Mesenchymal stem cell (in vitro differentiated cells and primary cell): Measurements from ENCODE around the gene DAGLA.

Experiments used
- DNase-seq: peaks from one replicate; pipeline ENCODE4 v3.0.0-alpha.2; 2013
- H2AFZ ChIP-seq: one replicate; pipeline ENCODE4 v1.6.1; 2013; ENCODE audit warnings: low read depth, mild to moderate bottlenecking, control low read depth, inconsistent platforms, low read length, moderate library complexity
- H2AK5ac ChIP-seq: 2 replicates; pipeline ENCODE4 v1.6.1; 2013; ENCODE audit warnings: low read length, moderate library complexity, mild to moderate bottlenecking, inconsistent platforms; ENCODE audit not compliant: severe bottlenecking
- H2BK120ac ChIP-seq: one replicate; pipeline ENCODE4 v1.6.1; 2013; ENCODE audit warnings: low read depth, mild to moderate bottlenecking, inconsistent platforms, low read length, moderate library complexity
- H2BK12ac ChIP-seq, 2 experiments: one replicate each; pipeline ENCODE4 v1.6.1; 2013; ENCODE audit warnings: inconsistent platforms in 2 of 2, low read length in 2 of 2, mild to moderate bottlenecking in 2 of 2, moderate library complexity in 2 of 2, control low read depth in 1 of 2
- H2BK15ac ChIP-seq: one replicate; pipeline ENCODE4 v1.6.1; 2013; ENCODE audit warnings: mild to moderate bottlenecking, low read depth, inconsistent platforms; ENCODE audit not compliant: poor library complexity, severe bottlenecking
- H2BK5ac ChIP-seq: 2 replicates; pipeline ENCODE4 v1.6.1; 2013; ENCODE audit warnings: low read depth, mild to moderate bottlenecking, low read length, control low read depth, inconsistent platforms; ENCODE audit not compliant: poor library complexity, severe bottlenecking
- H3K14ac ChIP-seq, 2 experiments: one replicate each; pipeline ENCODE4 v1.6.1; 2013; ENCODE audit warnings: inconsistent platforms in 2 of 2, low read length in 2 of 2, control low read depth in 1 of 2, mild to moderate bottlenecking in 1 of 2, moderate library complexity in 1 of 2
- H3K18ac ChIP-seq, 2 experiments: one replicate each; pipeline ENCODE4 v1.6.1; 2013; ENCODE audit warnings: inconsistent platforms in 2 of 2, low read length in 2 of 2, control low read depth in 1 of 2, low read depth in 1 of 2, mild to moderate bottlenecking in 1 of 2
- H3K23ac ChIP-seq, 2 experiments: one replicate each; pipeline ENCODE4 v1.6.1; 2013; ENCODE audit warnings: inconsistent platforms in 2 of 2, low read length in 2 of 2, mild to moderate bottlenecking in 2 of 2, moderate library complexity in 2 of 2, control low read depth in 1 of 2
- H3K27ac ChIP-seq: 2 replicates; pipeline ENCODE4 v1.5.1; 2013; ENCODE audit warnings: mild to moderate bottlenecking, moderate library complexity, low read length, control low read depth, inconsistent platforms; ENCODE audit not compliant: poor library complexity, severe bottlenecking
- H3K27me3 ChIP-seq, 2 experiments: 2 replicates each; pipeline versions ENCODE4 v1.6.1 to v1.7.0; 2013; ENCODE audit warnings: low read length in 2 of 2, mild to moderate bottlenecking in 2 of 2, moderate library complexity in 2 of 2, control low read depth in 1 of 2, inconsistent platforms in 1 of 2; ENCODE audit not compliant: control insufficient read depth in 1 of 2, insufficient read depth in 1 of 2
- H3K36me3 ChIP-seq, 2 experiments: 2 replicates each; pipeline versions ENCODE4 v1.6.1 to v1.7.0; 2013; ENCODE audit warnings: low read length in 2 of 2, control low read depth in 1 of 2, inconsistent platforms in 1 of 2, low read depth in 1 of 2, mild to moderate bottlenecking in 1 of 2; ENCODE audit not compliant: insufficient read depth in 2 of 2, control insufficient read depth in 1 of 2
- H3K4ac ChIP-seq, 2 experiments: one replicate each; pipeline ENCODE4 v1.6.1; 2013; ENCODE audit warnings: inconsistent platforms in 2 of 2, low read length in 2 of 2, mild to moderate bottlenecking in 2 of 2, moderate library complexity in 2 of 2, control low read depth in 1 of 2, low read depth in 1 of 2
- H3K4me1 ChIP-seq: 2 replicates; pipeline ENCODE4 v1.6.1; 2013; ENCODE audit warnings: low read depth, low read length, control low read depth; ENCODE audit not compliant: control insufficient read depth, insufficient read depth
- H3K4me2 ChIP-seq: 2 replicates; pipeline ENCODE4 v1.6.1; 2013; ENCODE audit warnings: low read length, mild to moderate bottlenecking, inconsistent platforms; ENCODE audit not compliant: poor library complexity, severe bottlenecking
- H3K4me3 ChIP-seq, 2 experiments: 2 replicates each; pipeline versions ENCODE4 v1.5.1 to v1.7.0; 2013; ENCODE audit warnings: low read length in 2 of 2, mild to moderate bottlenecking in 2 of 2, control low read depth in 1 of 2, low read depth in 1 of 2; ENCODE audit not compliant: insufficient read depth in 1 of 2
- H3K79me1 ChIP-seq: replicated peaks from 2 replicates; pipeline ENCODE4 v1.6.1; 2013; ENCODE audit warnings: mild to moderate bottlenecking, control low read depth, low read length, inconsistent platforms; ENCODE audit not compliant: poor library complexity, severe bottlenecking
- H3K9ac ChIP-seq: 2 replicates; pipeline ENCODE4 v1.7.0; 2013; ENCODE audit warnings: mild to moderate bottlenecking, low read length, moderate library complexity
- H3K9me3 ChIP-seq: 2 replicates; pipeline ENCODE4 v1.7.0; 2013; ENCODE audit warnings: mild to moderate bottlenecking, low read length; ENCODE audit not compliant: control insufficient read depth
- H4K8ac ChIP-seq: one replicate; pipeline ENCODE4 v1.6.1; 2013; ENCODE audit warnings: inconsistent platforms, mild to moderate bottlenecking, low read length, moderate library complexity
- H4K91ac ChIP-seq: one replicate; pipeline ENCODE4 v1.6.1; 2013; ENCODE audit warnings: mild to moderate bottlenecking, low read length, inconsistent platforms
- WGBS: methylation state at CpG from one replicate; pipeline ENCODE4 v1.1.7; 2013; ENCODE audit warnings: mixed read lengths; 5-methylcytosine and 5-hydroxymethylcytosine counted together

DAGLA gene

GRCh38 chr11:61707574-61707973 lies 27.4 kb downstream of the DAGLA start:
- H2BK120ac ChIP-seq: no peak overlapping the region
- no peak overlapping the region for H3K23ac ChIP-seq
- H3K27ac ChIP-seq: no peak overlapping the region
- no peak overlapping the region for H3K4me2 ChIP-seq
- no peak overlapping the region for H4K8ac ChIP-seq
- peaks cover 3% of the 10 kb centered on the region for H3K4me1 ChIP-seq
- H2AK5ac ChIP-seq: no peak overlapping the region
- no peak overlapping the region for H4K91ac ChIP-seq
- H3K4me3 ChIP-seq: no peak overlapping the region
- no peak for DNase-seq
- H3K9me3 ChIP-seq: no peaks in the 10 kb centered on the region
- 92% methylated on average over 9 of the region's 9 CpGs for WGBS
- H3K14ac ChIP-seq: no peak overlapping the region
- no peak overlapping the region for H2BK15ac ChIP-seq
- H3K9ac ChIP-seq: no peak overlapping the region
- H3K36me3 ChIP-seq: peaks cover 0 to 6% of the 10 kb centered on the region in 2 experiments
- H2AFZ ChIP-seq: no peak overlapping the region
- H3K27me3 ChIP-seq: no peaks in the 10 kb centered on the region
- H3K79me1 ChIP-seq: peaks cover 24% of the 10 kb centered on the region
- no peak overlapping the region for H2BK12ac ChIP-seq
- no peak overlapping the region for H3K18ac ChIP-seq
- no peak overlapping the region for H2BK5ac ChIP-seq
- H3K4ac ChIP-seq: no peak overlapping the region

- WGBS: 94% methylated on average over 7 of the region's 7 CpGs
- Histone ChIP-seq H2AK5ac (no peak overlapping the region), H3K4me2 (no peak overlapping the region), H4K8ac (no peak overlapping the region), H2BK12ac (no peak overlapping the region), H2BK5ac (no peak overlapping the region), H4K91ac (no peak overlapping the region), H2AFZ (no peak overlapping the region), H3K36me3 (peaks cover 0 to 6% of the 10 kb centered on the region in 2 experiments), H3K14ac (no peak overlapping the region), H3K4me3 (no peak overlapping the region), H3K27me3 (no peaks in the 10 kb centered on the region), H3K23ac (no peak overlapping the region), H2BK15ac (no peak overlapping the region), H2BK120ac (no peak overlapping the region), H3K79me1 (peaks cover 23% of the 10 kb centered on the region), H3K9me3 (no peaks in the 10 kb centered on the region), H3K18ac (no peak overlapping the region), H3K4ac (no peak overlapping the region), H3K27ac (no peak overlapping the region), H3K4me1 (peaks cover 7% of the 10 kb centered on the region), H3K9ac (no peak overlapping the region)
- no peak for DNase-seq
Measured at GRCh38 chr11:61709110-61709509, 28.9 kb downstream of the DAGLA start.

- no peak overlapping the region for H3K14ac ChIP-seq
- WGBS: 84% methylated on average over 7 of the region's 7 CpGs
- no peak overlapping the region for H2BK5ac ChIP-seq
- H3K36me3 ChIP-seq: peaks cover 0 to 6% of the 10 kb centered on the region in 2 experiments
- H3K4me3 ChIP-seq: no peak overlapping the region
- H2BK12ac ChIP-seq: no peak overlapping the region
- H4K8ac ChIP-seq: peak overlapping the region; percentile 62
- H3K4ac ChIP-seq: no peak overlapping the region
- peaks cover 23% of the 10 kb centered on the region for H3K79me1 ChIP-seq
- H3K27ac ChIP-seq: no peak overlapping the region
- H2AFZ ChIP-seq: no peak overlapping the region
- peaks cover 9% of the 10 kb centered on the region for H3K4me1 ChIP-seq
- no peak overlapping the region for H2BK120ac ChIP-seq
- no peak overlapping the region for H3K23ac ChIP-seq
- H3K9ac ChIP-seq: no peak overlapping the region
- H3K9me3 ChIP-seq: no peaks in the 10 kb centered on the region
- no peak overlapping the region for H2AK5ac ChIP-seq
- H3K27me3 ChIP-seq: no peaks in the 10 kb centered on the region
- no peak overlapping the region for H3K18ac ChIP-seq
- DNase-seq: no peak
- H3K4me2 ChIP-seq: no peak overlapping the region
- peak overlapping the region; percentile 47 for H4K91ac ChIP-seq
- H2BK15ac ChIP-seq: no peak overlapping the region
Measured at GRCh38 chr11:61709572-61709971, 29.4 kb downstream of the DAGLA start.

GRCh38 chr11:61710019-61710418 lies 29.8 kb downstream of the DAGLA start:
- WGBS: 71% methylated on average over 7 of the region's 7 CpGs
- H2AFZ ChIP-seq: no peak overlapping the region

More at GRCh38 chr11:61710019-61710418, 29.8 kb downstream of the DAGLA start:
- Histone ChIP-seq H4K8ac (no peak overlapping the region), H3K9ac (no peak overlapping the region), H3K27ac (no peak overlapping the region), H3K9me3 (no peaks in the 10 kb centered on the region), H3K79me1 (peaks cover 23% of the 10 kb centered on the region), H3K36me3 (peaks cover 0 to 6% of the 10 kb centered on the region in 2 experiments), H3K4me3 (no peak overlapping the region), H3K4me2 (no peak overlapping the region), H2BK5ac (no peak overlapping the region), H2BK15ac (no peak overlapping the region), H2BK12ac (no peak overlapping the region), H3K23ac (no peak overlapping the region), H3K4ac (no peak overlapping the region), H2AK5ac (no peak overlapping the region), H3K14ac (no peak overlapping the region), H2BK120ac (no peak overlapping the region), H3K27me3 (peaks cover 0 to 4% of the 10 kb centered on the region in 2 experiments), H4K91ac (no peak overlapping the region), H3K18ac (no peak overlapping the region), H3K4me1 (peaks cover 9% of the 10 kb centered on the region)
- DNase-seq: no peak
